ENCODE measurements around the gene C7orf33.

DNA sequence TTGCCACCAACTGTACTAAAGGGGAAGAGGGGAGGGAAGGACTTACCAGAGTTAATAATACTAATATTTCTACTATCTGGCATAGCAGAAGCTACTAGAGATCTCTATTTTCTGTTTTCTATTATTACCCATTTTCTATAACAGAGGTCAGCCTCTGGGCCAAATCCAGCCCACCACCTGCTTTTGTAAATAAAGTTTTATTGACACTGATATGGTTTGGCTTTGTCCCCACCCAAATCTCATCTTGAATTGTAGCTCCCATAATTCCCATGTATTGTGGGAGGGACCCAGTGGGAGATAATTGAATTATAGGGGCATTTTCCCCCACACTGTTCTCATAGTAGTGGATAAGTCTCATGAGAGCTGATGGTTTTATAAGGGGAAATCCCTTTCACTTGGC lies 62.2 kb downstream of the C7orf33 start:
- TF ChIP-seq, protein P1, sequence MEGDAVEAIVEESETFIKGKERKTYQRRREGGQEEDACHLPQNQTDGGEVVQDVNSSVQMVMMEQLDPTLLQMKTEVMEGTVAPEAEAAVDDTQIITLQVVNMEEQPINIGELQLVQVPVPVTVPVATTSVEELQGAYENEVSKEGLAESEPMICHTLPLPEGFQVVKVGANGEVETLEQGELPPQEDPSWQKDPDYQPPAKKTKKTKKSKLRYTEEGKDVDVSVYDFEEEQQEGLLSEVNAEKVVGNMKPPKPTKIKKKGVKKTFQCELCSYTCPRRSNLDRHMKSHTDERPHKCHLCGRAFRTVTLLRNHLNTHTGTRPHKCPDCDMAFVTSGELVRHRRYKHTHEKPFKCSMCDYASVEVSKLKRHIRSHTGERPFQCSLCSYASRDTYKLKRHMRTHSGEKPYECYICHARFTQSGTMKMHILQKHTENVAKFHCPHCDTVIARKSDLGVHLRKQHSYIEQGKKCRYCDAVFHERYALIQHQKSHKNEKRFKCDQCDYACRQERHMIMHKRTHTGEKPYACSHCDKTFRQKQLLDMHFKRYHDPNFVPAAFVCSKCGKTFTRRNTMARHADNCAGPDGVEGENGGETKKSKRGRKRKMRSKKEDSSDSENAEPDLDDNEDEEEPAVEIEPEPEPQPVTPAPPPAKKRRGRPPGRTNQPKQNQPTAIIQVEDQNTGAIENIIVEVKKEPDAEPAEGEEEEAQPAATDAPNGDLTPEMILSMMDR (IDR thresholded peaks at IDR 0.05), result no peak
- TF ChIP-seq, protein P2, sequence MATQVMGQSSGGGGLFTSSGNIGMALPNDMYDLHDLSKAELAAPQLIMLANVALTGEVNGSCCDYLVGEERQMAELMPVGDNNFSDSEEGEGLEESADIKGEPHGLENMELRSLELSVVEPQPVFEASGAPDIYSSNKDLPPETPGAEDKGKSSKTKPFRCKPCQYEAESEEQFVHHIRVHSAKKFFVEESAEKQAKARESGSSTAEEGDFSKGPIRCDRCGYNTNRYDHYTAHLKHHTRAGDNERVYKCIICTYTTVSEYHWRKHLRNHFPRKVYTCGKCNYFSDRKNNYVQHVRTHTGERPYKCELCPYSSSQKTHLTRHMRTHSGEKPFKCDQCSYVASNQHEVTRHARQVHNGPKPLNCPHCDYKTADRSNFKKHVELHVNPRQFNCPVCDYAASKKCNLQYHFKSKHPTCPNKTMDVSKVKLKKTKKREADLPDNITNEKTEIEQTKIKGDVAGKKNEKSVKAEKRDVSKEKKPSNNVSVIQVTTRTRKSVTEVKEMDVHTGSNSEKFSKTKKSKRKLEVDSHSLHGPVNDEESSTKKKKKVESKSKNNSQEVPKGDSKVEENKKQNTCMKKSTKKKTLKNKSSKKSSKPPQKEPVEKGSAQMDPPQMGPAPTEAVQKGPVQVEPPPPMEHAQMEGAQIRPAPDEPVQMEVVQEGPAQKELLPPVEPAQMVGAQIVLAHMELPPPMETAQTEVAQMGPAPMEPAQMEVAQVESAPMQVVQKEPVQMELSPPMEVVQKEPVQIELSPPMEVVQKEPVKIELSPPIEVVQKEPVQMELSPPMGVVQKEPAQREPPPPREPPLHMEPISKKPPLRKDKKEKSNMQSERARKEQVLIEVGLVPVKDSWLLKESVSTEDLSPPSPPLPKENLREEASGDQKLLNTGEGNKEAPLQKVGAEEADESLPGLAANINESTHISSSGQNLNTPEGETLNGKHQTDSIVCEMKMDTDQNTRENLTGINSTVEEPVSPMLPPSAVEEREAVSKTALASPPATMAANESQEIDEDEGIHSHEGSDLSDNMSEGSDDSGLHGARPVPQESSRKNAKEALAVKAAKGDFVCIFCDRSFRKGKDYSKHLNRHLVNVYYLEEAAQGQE (IDR thresholded peaks at IDR 0.05; ENCODE audit: insufficient read depth in 1 of 2, low read depth in 2 of 2, low read length in 1 of 2), result no peak
- TF ChIP-seq POLR2AphosphoS5 (IDR thresholded peaks at IDR 0.05; ENCODE audit: low read depth, low read length) (no peak), TCF7L2 (IDR thresholded peaks at IDR 0.05; ENCODE audit: low read depth, low read length) (no peak), SIN3A (IDR thresholded peaks at IDR 0.05; ENCODE audit: borderline replicate concordance, insufficient read depth, low read depth, low read length) (no peak)

Data from Panc1 (cell line).